MM.1S (cell line): ENCODE data around the gene PEX14.
"Not testable (repeated sequence)": the region's sequence is repeated elsewhere in the genome, so short reads cannot be mapped to it uniquely, and the experiment has no call there.

Experiments used
- DNase-seq: peaks from one replicate; pipeline ENCODE4 v3.0.0-alpha.2; 2015
- H2AFZ ChIP-seq: fragments of 300-600 bp; sonication (generic); 2 replicates; pipeline ENCODE4 v1.6.0; 2016; ENCODE audit warnings: antibody characterized with exemption, low read length
- H3F3A ChIP-seq: fragments of 300-600 bp; sonication (generic); 2 replicates; pipeline ENCODE4 v1.6.1; 2016; ENCODE audit warnings: mild to moderate bottlenecking, antibody characterized with exemption, low read length, moderate library complexity, mixed read lengths; ENCODE audit not compliant: insufficient read depth
- H3K27ac ChIP-seq: fragments of 300-600 bp; sonication (generic); 2 replicates; pipeline ENCODE4 v1.5.1; 2016; ENCODE audit warnings: mild to moderate bottlenecking, low read length
- H3K27me3 ChIP-seq: fragments of 300-600 bp; sonication (generic); replicated peaks from 2 replicates; pipeline ENCODE4 v1.6.0; 2016; ENCODE audit warnings: low read length; ENCODE audit not compliant: insufficient read depth
- H3K36me3 ChIP-seq: fragments of 300-600 bp; sonication (generic); replicated peaks from 2 replicates; pipeline ENCODE4 v1.6.1; 2016; ENCODE audit warnings: mild to moderate bottlenecking, low read length, mixed read lengths; ENCODE audit not compliant: insufficient read depth
- H3K4me1 ChIP-seq: fragments of 300-600 bp; sonication (generic); 2 replicates; pipeline ENCODE4 v1.6.1; 2016; ENCODE audit warnings: low read length, mixed read lengths
- H3K4me2 ChIP-seq: fragments of 300-600 bp; sonication (generic); 2 replicates; pipeline ENCODE4 v1.6.0; 2016; ENCODE audit warnings: low read depth, low read length
- H3K4me3 ChIP-seq: fragments of 300-600 bp; sonication (generic); 2 replicates; pipeline ENCODE4 v1.5.1; 2016; ENCODE audit warnings: low read length, mixed read lengths
- H3K79me2 ChIP-seq: fragments of 300-600 bp; sonication (generic); 2 replicates; pipeline ENCODE4 v1.6.1; 2016; ENCODE audit warnings: mixed run types, low read length, mixed read lengths
- H3K9ac ChIP-seq: fragments of 300-600 bp; sonication (generic); 2 replicates; pipeline ENCODE4 v1.6.1; 2016; ENCODE audit warnings: low read length, mixed read lengths
- H3K9me2 ChIP-seq: fragments of 300-600 bp; sonication (generic); replicated peaks from 2 replicates; pipeline ENCODE4 v1.6.1; 2016; ENCODE audit warnings: mild to moderate bottlenecking, low read length, mixed read lengths; ENCODE audit not compliant: insufficient read depth
- H3K9me3 ChIP-seq: fragments of 300-600 bp; sonication (generic); replicated peaks from 2 replicates; pipeline ENCODE4 v1.6.1; 2016; ENCODE audit warnings: mild to moderate bottlenecking, low read length, mixed read lengths; ENCODE audit not compliant: insufficient read depth
- H4K20me1 ChIP-seq: fragments of 300-600 bp; sonication (generic); 2 replicates; pipeline ENCODE4 v1.6.1; 2016; ENCODE audit warnings: mild to moderate bottlenecking, low read length, moderate library complexity, mixed read lengths; ENCODE audit not compliant: insufficient read depth
- EZH2 ChIP-seq: fragments of 300-600 bp; sonication (generic); optimal IDR thresholded peaks from 2 replicates; pipeline ENCODE3; 2017; ENCODE audit warnings: low read depth, mild to moderate bottlenecking, antibody characterized with exemption, low read length, mixed read lengths
- EZH2phosphoT487 ChIP-seq: fragments of 300-600 bp; sonication (generic); IDR thresholded peaks from 2 replicates; pipeline ENCODE4 v1.6.1; 2018; ENCODE audit warnings: antibody characterized with exemption, low read length
- TF ChIP-seq, protein P1 (sequence below): fragments of 300-600 bp; sonication (generic); IDR thresholded peaks from 2 replicates; pipeline ENCODE4 v1.5.1; 2016; ENCODE audit warnings: antibody characterized with exemption, low read length, mixed read lengths

PEX14 gene

GRCh38 chr1:10498231-10498630 lies 23.5 kb downstream of the PEX14 start:
- Histone ChIP-seq H3K4me2 (no peak overlapping the region), H3K4me1 (peaks cover 8% of the 10 kb centered on the region), H3K9ac (no peak overlapping the region), H3K27ac (no peak overlapping the region), H3K36me3 (no peaks in the 10 kb centered on the region), H3K9me2 (no peaks in the 10 kb centered on the region), H3K27me3 (no peaks in the 10 kb centered on the region), H3F3A (peaks cover 12% of the 10 kb centered on the region; the same call in 1 of the 2 replicates), H4K20me1 (peaks cover 4% of the 10 kb centered on the region; the same call in 1 of the 2 replicates), H3K4me3 (no peak overlapping the region), H2AFZ (no peak overlapping the region), H3K9me3 (no peaks in the 10 kb centered on the region), H3K79me2 (peaks cover 58% of the 10 kb centered on the region)
- TF ChIP-seq, protein P1, sequence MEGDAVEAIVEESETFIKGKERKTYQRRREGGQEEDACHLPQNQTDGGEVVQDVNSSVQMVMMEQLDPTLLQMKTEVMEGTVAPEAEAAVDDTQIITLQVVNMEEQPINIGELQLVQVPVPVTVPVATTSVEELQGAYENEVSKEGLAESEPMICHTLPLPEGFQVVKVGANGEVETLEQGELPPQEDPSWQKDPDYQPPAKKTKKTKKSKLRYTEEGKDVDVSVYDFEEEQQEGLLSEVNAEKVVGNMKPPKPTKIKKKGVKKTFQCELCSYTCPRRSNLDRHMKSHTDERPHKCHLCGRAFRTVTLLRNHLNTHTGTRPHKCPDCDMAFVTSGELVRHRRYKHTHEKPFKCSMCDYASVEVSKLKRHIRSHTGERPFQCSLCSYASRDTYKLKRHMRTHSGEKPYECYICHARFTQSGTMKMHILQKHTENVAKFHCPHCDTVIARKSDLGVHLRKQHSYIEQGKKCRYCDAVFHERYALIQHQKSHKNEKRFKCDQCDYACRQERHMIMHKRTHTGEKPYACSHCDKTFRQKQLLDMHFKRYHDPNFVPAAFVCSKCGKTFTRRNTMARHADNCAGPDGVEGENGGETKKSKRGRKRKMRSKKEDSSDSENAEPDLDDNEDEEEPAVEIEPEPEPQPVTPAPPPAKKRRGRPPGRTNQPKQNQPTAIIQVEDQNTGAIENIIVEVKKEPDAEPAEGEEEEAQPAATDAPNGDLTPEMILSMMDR, result no peak
- no peak for TF ChIP-seq EZH2
- no peak for TF ChIP-seq EZH2phosphoT487
- DNase-seq, result no peak

- TF ChIP-seq EZH2 (no peak), EZH2phosphoT487 (no peak)
- TF ChIP-seq, protein P1, result no peak
- peaks cover 45% of the 10 kb centered on the region for H3K79me2 ChIP-seq
- peaks cover 1% of the 10 kb centered on the region; the same call in 1 of the 2 replicates for H4K20me1 ChIP-seq
- no peaks in the 10 kb centered on the region for H3K4me1 ChIP-seq
- H2AFZ ChIP-seq, result no peak overlapping the region
- H3K27me3 ChIP-seq, result no peaks in the 10 kb centered on the region
- no peaks in the 10 kb centered on the region for H3K36me3 ChIP-seq
- no peak overlapping the region for H3K27ac ChIP-seq
- no peak for DNase-seq
- H3K4me3 ChIP-seq, result no peak overlapping the region
- H3K4me2 ChIP-seq, result no peak overlapping the region
- H3K9me3 ChIP-seq, result no peaks in the 10 kb centered on the region
- H3K9ac ChIP-seq, result no peak overlapping the region
- H3F3A ChIP-seq, result no peaks in the 10 kb centered on the region
- no peaks in the 10 kb centered on the region for H3K9me2 ChIP-seq
Observed at GRCh38 chr1:10502206-10502605, 27.5 kb downstream of the PEX14 start.

DNA sequence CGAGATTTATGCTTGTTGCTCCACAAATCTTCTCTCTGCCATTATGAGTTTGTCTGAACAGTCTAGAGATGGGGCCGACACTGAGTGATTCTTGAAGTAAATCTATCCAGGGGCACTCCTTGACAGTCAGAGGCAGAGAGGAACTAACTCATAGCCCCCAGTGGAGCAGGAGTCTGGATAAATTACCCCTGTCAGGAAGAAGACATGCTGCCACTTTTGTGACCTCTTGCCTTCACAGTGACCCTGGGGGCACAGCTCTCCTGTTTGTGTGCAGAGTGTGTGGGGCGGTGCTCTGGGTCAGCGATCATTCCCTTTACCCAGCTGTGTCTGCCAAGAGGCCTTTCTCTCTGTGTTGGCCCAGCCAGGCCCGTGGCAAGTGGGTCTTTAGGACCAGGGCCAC lies 29.5 kb downstream of the PEX14 start:
- Histone ChIP-seq H3K36me3 (no peaks in the 10 kb centered on the region), H3K9ac (no peak overlapping the region), H3K9me2 (no peaks in the 10 kb centered on the region), H3K27ac (no peak overlapping the region), H3K9me3 (no peaks in the 10 kb centered on the region), H3K27me3 (no peaks in the 10 kb centered on the region), H2AFZ (no peak overlapping the region), H3K4me3 (no peak overlapping the region), H3F3A (no peaks in the 10 kb centered on the region), H3K79me2 (peaks cover 36% of the 10 kb centered on the region), H4K20me1 (peaks cover 7% of the 10 kb centered on the region), H3K4me1 (no peaks in the 10 kb centered on the region), H3K4me2 (no peak overlapping the region)
- DNase-seq, result no peak
- TF ChIP-seq EZH2 (no peak), EZH2phosphoT487 (no peak)
- TF ChIP-seq, protein P1, result no peak

DNA sequence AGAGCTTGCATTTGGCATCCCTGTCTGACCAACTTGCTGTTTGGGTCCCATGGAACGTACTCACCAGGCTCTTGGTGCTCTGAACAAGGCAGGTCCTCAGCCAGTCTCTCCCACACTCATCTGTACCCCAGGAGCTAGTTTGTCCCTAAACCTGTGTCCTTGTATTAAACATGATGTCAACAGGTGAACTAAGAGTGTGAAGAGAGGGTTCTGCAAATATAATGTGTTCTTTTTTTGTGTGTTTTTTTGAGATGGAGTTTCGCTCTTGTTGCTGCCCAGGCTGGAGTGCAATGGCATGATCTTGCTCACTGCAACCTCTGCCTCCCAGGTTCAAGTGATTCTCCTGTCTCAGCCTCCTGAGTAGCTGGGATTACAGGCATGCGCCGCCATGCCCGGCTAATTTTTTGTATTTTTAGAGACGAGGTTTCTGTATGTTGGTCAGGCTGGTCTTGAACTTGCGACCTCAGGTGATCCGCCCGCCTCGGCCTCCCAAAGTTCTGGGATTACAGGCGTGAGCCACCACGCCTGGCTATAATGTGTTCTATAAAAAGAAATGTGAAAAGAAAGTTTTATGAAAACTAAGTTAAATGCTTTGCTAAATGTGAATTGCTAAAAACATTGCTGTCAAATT lies 31.4 kb downstream of the PEX14 start:
- not testable (repeated sequence) for H3K9ac ChIP-seq, H3K27ac ChIP-seq, H3K4me1 ChIP-seq, H2AFZ ChIP-seq, H3K4me2 ChIP-seq, H3K9me2 ChIP-seq, H3K36me3 ChIP-seq, H4K20me1 ChIP-seq, H3K9me3 ChIP-seq, H3K4me3 ChIP-seq, DNase-seq, H3F3A ChIP-seq, H3K27me3 ChIP-seq
- peaks cover 24% of the 10 kb centered on the region for H3K79me2 ChIP-seq
